GM23338 (cell line): ENCODE data around the gene PGPEP1. TPM values are rescaled to one million over a fixed set of nuclear protein-coding genes. Genes with fewer than 3 reads are reported as not detected.

Experiments used
- ATAC-seq: fragments of 200-7000 bp; cut with Tn5 transposase; 3 replicates; pipeline ENCODE4 v1.9.1; 2020
- DNase-seq: peaks from one replicate; pipeline ENCODE4 v3.0.0-alpha.2; 2015; ENCODE audit warnings: low spot score
- H2AFZ ChIP-seq: fragments of 200-600 bp; sonication (generic); 2 replicates; pipeline ENCODE4 v1.8.0; 2016; ENCODE audit warnings: antibody characterized with exemption, mild to moderate bottlenecking, moderate library complexity
- H3F3A ChIP-seq: fragments of 200-600 bp; sonication (generic); replicated peaks from 2 replicates; pipeline ENCODE4 v1.8.0; 2017; ENCODE audit warnings: antibody characterized with exemption, mixed run types, low read depth
- H3K27ac ChIP-seq: fragments of 200-600 bp; sonication (generic); 2 replicates; pipeline ENCODE4 v1.6.1; 2016; ENCODE audit warnings: low read depth
- H3K27me3 ChIP-seq: fragments of 200-600 bp; sonication (generic); 2 replicates; pipeline ENCODE4 v1.8.0; 2016; ENCODE audit warnings: mild to moderate bottlenecking, mixed run types, moderate library complexity; ENCODE audit not compliant: insufficient read depth
- H3K36me3 ChIP-seq: fragments of 200-600 bp; sonication (generic); 2 replicates; pipeline ENCODE4 v1.8.0; 2016; ENCODE audit warnings: mild to moderate bottlenecking; ENCODE audit not compliant: insufficient read depth
- H3K4me1 ChIP-seq: fragments of 200-600 bp; sonication (generic); 2 replicates; pipeline ENCODE4 v1.8.0; 2016; ENCODE audit warnings: mild to moderate bottlenecking, moderate library complexity; ENCODE audit not compliant: insufficient read depth
- H3K4me2 ChIP-seq: fragments of 200-600 bp; sonication (generic); 2 replicates; pipeline ENCODE4 v1.7.1; 2017; ENCODE audit warnings: mixed run types
- H3K4me3 ChIP-seq: fragments of 200-600 bp; sonication (generic); 2 replicates; pipeline ENCODE4 v1.6.1; 2016; ENCODE audit warnings: mixed run types
- H3K79me2 ChIP-seq: fragments of 200-600 bp; sonication (generic); replicated peaks from 2 replicates; pipeline ENCODE4 v1.8.0; 2017; ENCODE audit warnings: mild to moderate bottlenecking; ENCODE audit not compliant: insufficient read depth
- H3K9me2 ChIP-seq: fragments of 200-600 bp; sonication (generic); 2 replicates; pipeline ENCODE4 v1.8.0; 2017; ENCODE audit not compliant: insufficient read depth
- H4K20me1 ChIP-seq: fragments of 200-600 bp; sonication (generic); replicated peaks from 2 replicates; pipeline ENCODE4 v1.8.0; 2017; ENCODE audit warnings: mild to moderate bottlenecking; ENCODE audit not compliant: insufficient read depth
- H3K27ac Mint-ChIP-seq: 2 replicates; pipeline ENCODE4 v1.8.0; 2020; ENCODE audit warnings: inconsistent platforms, mild to moderate bottlenecking, moderate library complexity, mixed read lengths
- H3K27me3 Mint-ChIP-seq: 3 replicates; pipeline ENCODE4 v1.8.0; 2022; ENCODE audit warnings: low read depth, mild to moderate bottlenecking, moderate library complexity, mixed read lengths, inconsistent platforms; ENCODE audit not compliant: insufficient read depth, poor library complexity
- H3K36me3 Mint-ChIP-seq: 3 replicates; pipeline ENCODE4 v1.8.0; 2021; ENCODE audit warnings: low read depth, mild to moderate bottlenecking, inconsistent platforms, moderate library complexity, mixed read lengths
- H3K4me1 Mint-ChIP-seq: 3 replicates; pipeline ENCODE4 v1.8.0; 2020; ENCODE audit warnings: mild to moderate bottlenecking, inconsistent platforms, mixed read lengths
- H3K4me3 Mint-ChIP-seq: 3 replicates; pipeline ENCODE4 v1.8.0; 2021; ENCODE audit warnings: moderate library complexity, mild to moderate bottlenecking, inconsistent platforms, mixed read lengths
- H3K9me3 Mint-ChIP-seq: 3 replicates; pipeline ENCODE4 v1.8.0; 2020; ENCODE audit warnings: moderate library complexity, mild to moderate bottlenecking, inconsistent platforms, mixed read lengths
- CREB1 ChIP-seq: fragments of 250-450 bp; sonication (Bioruptor Pico); IDR thresholded peaks from 2 replicates; pipeline ENCODE4 v1.5.0; 2020; ENCODE audit warnings: low read depth, mild to moderate bottlenecking, moderate library complexity
- CTCF ChIP-seq, 2 experiments: fragments of 200-600 bp in 1 of 2; sonication (generic) in 1 of 2; conservative IDR thresholded peaks; 2 replicates each; pipeline versions ENCODE4 v1.5.1 to v1.6.1; 2016 to 2017; ENCODE audit warnings: antibody characterized with exemption in 2 of 2, low read depth in 2 of 2, mild to moderate bottlenecking in 2 of 2, moderate library complexity in 1 of 2
- EZH2 ChIP-seq: fragments of 200-600 bp; sonication (generic); IDR thresholded peaks from one replicate; pipeline ENCODE4 v1.8.0; 2017; ENCODE audit warnings: antibody characterized with exemption, mild to moderate bottlenecking, low read depth; ENCODE audit not compliant: unreplicated experiment
- EZH2phosphoT487 ChIP-seq: fragments of 200-600 bp; sonication (generic); IDR thresholded peaks from one replicate; pipeline ENCODE4 v1.8.1; 2018; ENCODE audit warnings: antibody characterized with exemption; ENCODE audit not compliant: unreplicated experiment
- JUNB ChIP-seq: IDR thresholded peaks from one replicate; pipeline ENCODE4 v1.6.1; 2016; ENCODE audit warnings: antibody characterized with exemption; ENCODE audit not compliant: unreplicated experiment
- NANOG ChIP-seq: IDR thresholded peaks from 2 replicates; pipeline ENCODE4 v1.6.1; 2016; ENCODE audit warnings: antibody characterized with exemption, borderline replicate concordance
- POLR2AphosphoS5 ChIP-seq: IDR thresholded peaks from 2 replicates; pipeline ENCODE4 v1.6.1; 2016; ENCODE audit warnings: antibody characterized with exemption, low read depth
- STAT1 ChIP-seq: IDR thresholded peaks from one replicate; pipeline ENCODE4 v1.6.1; 2016; ENCODE audit warnings: antibody characterized with exemption; ENCODE audit not compliant: unreplicated experiment
- ZNF114 ChIP-seq: fragments of 250-450 bp; sonication (Bioruptor Pico); IDR thresholded peaks from 2 replicates; pipeline ENCODE4 v1.5.0; 2020; ENCODE audit warnings: mild to moderate bottlenecking, moderate library complexity
- ZNF331 ChIP-seq: fragments of 250-450 bp; sonication (Bioruptor Pico); IDR thresholded peaks from 2 replicates; pipeline ENCODE4 v1.5.0; 2020; ENCODE audit warnings: low read depth, mild to moderate bottlenecking, moderate library complexity
- ZNF462 ChIP-seq: fragments of 250-450 bp; sonication (Bioruptor Pico); IDR thresholded peaks from 2 replicates; pipeline ENCODE4 v1.5.0; 2020; ENCODE audit warnings: mild to moderate bottlenecking, moderate library complexity
- polyA plus RNA-seq: library from polyadenylated mRNA; unstranded; fragments of >200 nt; fragmentation: Nextera tagmentation; extraction: Ambion mirVana; gene quantifications from 2 replicates; pipeline ENCODE4 v1.2.1, GENCODE V29; 2016
- total RNA-seq: library from RNA; depleted of rRNA; stranded (reverse); fragments of >200 nt; shearing (Covaris generic); gene quantifications from 2 replicates; pipeline ENCODE4 v1.2.3, GENCODE V29; 2014
- TF ChIP-seq, protein P1 (sequence below): IDR thresholded peaks from one replicate; pipeline ENCODE4 v1.6.1; 2018; ENCODE audit warnings: antibody characterized with exemption; ENCODE audit not compliant: unreplicated experiment
- TF ChIP-seq, protein P2 (sequence below): IDR thresholded peaks from 2 replicates; pipeline ENCODE4 v1.6.1; 2016; ENCODE audit warnings: antibody characterized with exemption

The PGPEP1 gene
- total and polyA plus RNA-seq, 2 experiments from 2014 or later: 15.5 to 18.9 TPM

DNA sequence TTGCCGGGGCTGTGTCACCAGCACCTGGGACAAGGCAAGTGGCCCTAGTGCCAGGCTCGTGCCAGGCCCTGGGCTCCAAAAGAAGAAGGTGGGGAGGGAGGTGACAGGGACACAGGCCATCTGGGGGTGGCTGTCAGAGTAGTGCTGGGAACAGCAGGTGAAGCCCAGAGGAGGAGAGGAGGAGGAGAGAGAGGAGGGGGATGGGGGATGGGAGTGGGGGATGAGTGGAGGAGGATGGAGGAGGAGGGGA lies 36.3 kb upstream of the PGPEP1 start:
- Histone ChIP-seq H3K27ac (peak overlapping the region; percentile 92), H3K4me1 (peaks cover 30% of the 10 kb centered on the region), H3K9me2 (no peaks in the 10 kb centered on the region), H2AFZ (no peak overlapping the region), H3F3A (peaks cover 42% of the 10 kb centered on the region), H4K20me1 (no peaks in the 10 kb centered on the region), H3K27me3 (no peaks in the 10 kb centered on the region), H3K36me3 (no peaks in the 10 kb centered on the region; the same call in 1 of the 2 replicates), H3K4me3 (peak overlapping the region; percentile 44; the same call in 1 of the 2 replicates), H3K79me2 (no peaks in the 10 kb centered on the region), H3K4me2 (peak overlapping the region; percentile 87)
- ATAC-seq (peak; percentile 23), DNase-seq (no peak)
- Mint-ChIP-seq H3K27me3 (peaks cover 13% of the 10 kb centered on the region), H3K9me3 (no peaks in the 10 kb centered on the region), H3K4me3 (peak overlapping the region; percentile 59), H3K4me1 (peaks cover 32% of the 10 kb centered on the region), H3K36me3 (peaks cover 16% of the 10 kb centered on the region), H3K27ac (peak overlapping the region; percentile 67)
- no peak for TF ChIP-seq STAT1
- no peak for TF ChIP-seq ZNF331 (CRISPR knock-in tag)
- TF ChIP-seq, protein P1, sequence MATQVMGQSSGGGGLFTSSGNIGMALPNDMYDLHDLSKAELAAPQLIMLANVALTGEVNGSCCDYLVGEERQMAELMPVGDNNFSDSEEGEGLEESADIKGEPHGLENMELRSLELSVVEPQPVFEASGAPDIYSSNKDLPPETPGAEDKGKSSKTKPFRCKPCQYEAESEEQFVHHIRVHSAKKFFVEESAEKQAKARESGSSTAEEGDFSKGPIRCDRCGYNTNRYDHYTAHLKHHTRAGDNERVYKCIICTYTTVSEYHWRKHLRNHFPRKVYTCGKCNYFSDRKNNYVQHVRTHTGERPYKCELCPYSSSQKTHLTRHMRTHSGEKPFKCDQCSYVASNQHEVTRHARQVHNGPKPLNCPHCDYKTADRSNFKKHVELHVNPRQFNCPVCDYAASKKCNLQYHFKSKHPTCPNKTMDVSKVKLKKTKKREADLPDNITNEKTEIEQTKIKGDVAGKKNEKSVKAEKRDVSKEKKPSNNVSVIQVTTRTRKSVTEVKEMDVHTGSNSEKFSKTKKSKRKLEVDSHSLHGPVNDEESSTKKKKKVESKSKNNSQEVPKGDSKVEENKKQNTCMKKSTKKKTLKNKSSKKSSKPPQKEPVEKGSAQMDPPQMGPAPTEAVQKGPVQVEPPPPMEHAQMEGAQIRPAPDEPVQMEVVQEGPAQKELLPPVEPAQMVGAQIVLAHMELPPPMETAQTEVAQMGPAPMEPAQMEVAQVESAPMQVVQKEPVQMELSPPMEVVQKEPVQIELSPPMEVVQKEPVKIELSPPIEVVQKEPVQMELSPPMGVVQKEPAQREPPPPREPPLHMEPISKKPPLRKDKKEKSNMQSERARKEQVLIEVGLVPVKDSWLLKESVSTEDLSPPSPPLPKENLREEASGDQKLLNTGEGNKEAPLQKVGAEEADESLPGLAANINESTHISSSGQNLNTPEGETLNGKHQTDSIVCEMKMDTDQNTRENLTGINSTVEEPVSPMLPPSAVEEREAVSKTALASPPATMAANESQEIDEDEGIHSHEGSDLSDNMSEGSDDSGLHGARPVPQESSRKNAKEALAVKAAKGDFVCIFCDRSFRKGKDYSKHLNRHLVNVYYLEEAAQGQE: no peak
- TF ChIP-seq NANOG: no peak
- TF ChIP-seq CREB1 (CRISPR knock-in tag): no peak
- no peak for TF ChIP-seq ZNF462
- TF ChIP-seq EZH2: no peak
- TF ChIP-seq, protein P2, sequence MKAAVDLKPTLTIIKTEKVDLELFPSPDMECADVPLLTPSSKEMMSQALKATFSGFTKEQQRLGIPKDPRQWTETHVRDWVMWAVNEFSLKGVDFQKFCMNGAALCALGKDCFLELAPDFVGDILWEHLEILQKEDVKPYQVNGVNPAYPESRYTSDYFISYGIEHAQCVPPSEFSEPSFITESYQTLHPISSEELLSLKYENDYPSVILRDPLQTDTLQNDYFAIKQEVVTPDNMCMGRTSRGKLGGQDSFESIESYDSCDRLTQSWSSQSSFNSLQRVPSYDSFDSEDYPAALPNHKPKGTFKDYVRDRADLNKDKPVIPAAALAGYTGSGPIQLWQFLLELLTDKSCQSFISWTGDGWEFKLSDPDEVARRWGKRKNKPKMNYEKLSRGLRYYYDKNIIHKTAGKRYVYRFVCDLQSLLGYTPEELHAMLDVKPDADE: no peak
- no peak for TF ChIP-seq JUNB
- no peak for TF ChIP-seq ZNF114 (CRISPR knock-in tag)
- no peak for TF ChIP-seq POLR2AphosphoS5
- no peak for TF ChIP-seq CTCF (conservative IDR thresholded peaks at IDR 0.05; ENCODE audit: low read depth in 2 of 2)
- TF ChIP-seq EZH2phosphoT487: no peak
